Muscle of leg (tissue), 11 donors: ENCODE measurements around the gene CETP. TPM values are rescaled to one million over a fixed set of nuclear protein-coding genes. Genes with fewer than 3 reads are reported as not detected.
A peak's percentile ranks its signal among the peaks of the same experiment; 100 is the strongest.

Experiments
- DNase-seq: peaks from one replicate; pipeline ENCODE4 v3.0.0; 2013
- H3K27ac ChIP-seq: one replicate; pipeline ENCODE4 v1.5.1; 2013; ENCODE audit warnings: mild to moderate bottlenecking, low read length, control low read depth
- H3K27me3 ChIP-seq: one replicate; pipeline ENCODE4 v1.6.1; 2013; ENCODE audit warnings: low read length; ENCODE audit not compliant: control insufficient read depth, insufficient read depth
- H3K36me3 ChIP-seq: one replicate; pipeline ENCODE4 v1.6.1; 2013; ENCODE audit warnings: low read length; ENCODE audit not compliant: control insufficient read depth, insufficient read depth
- H3K4me1 ChIP-seq: one replicate; pipeline ENCODE4 v1.6.1; 2013; ENCODE audit warnings: low read length; ENCODE audit not compliant: control insufficient read depth, insufficient read depth
- H3K4me3 ChIP-seq: one replicate; pipeline ENCODE4 v1.5.1; 2013; ENCODE audit warnings: low read length, control low read depth
- H3K9me3 ChIP-seq: replicated peaks from 2 replicates; pipeline ENCODE4 v1.6.1; 2013; ENCODE audit warnings: low read depth, low read length; ENCODE audit not compliant: control insufficient read depth
- WGBS: methylation state at CpG from one replicate; pipeline ENCODE4 v1.1.5; 2013; ENCODE audit warnings: missing lambda C conversion rate; ENCODE audit not compliant: insufficient coverage; 5-methylcytosine and 5-hydroxymethylcytosine counted together
- polyA plus RNA-seq, 8 donors: library from polyadenylated mRNA; unstranded; fragments of 120-200 nt; gene quantifications; one replicate each; pipeline versions ENCODE4 v1.2.1 to v1.2.3, GENCODE V29; 2013; ENCODE audit warnings: inconsistent platforms in 1 of 8, low replicate concordance in 1 of 8; ENCODE audit not compliant: insufficient read length in 8 of 8, insufficient read depth in 1 of 8
- total RNA-seq: library from RNA; stranded (reverse); fragments of 120-200 nt; gene quantifications from one replicate; pipeline ENCODE4 v1.2.4, GENCODE V29; 2013

Gene CETP
- total and polyA plus RNA-seq, 9 donors, result 4.7 to 9.6 (median 6.4) TPM

DNA sequence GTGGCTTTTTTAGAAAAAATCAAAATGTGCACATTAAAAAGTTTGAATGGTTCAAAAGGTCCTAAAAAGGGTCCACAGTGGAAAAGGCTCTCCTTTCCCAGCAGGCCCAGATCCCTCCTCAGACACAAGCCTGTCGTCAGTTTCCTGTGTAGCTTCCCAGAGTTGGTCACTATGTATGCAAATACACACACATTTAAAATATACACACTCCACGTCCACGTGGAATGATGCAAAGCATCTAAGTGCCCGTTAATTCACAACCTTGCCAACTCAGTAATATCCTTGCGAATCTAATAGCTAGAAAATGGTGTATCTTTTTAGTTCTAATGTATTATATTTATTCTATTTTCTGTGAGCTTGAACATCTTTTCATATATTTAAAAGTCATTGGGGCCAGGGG lies 45.3 kb downstream of the CETP start:
- WGBS, result 50% methylated on average over 1 of the region's 5 CpGs
- no peaks in the 10 kb centered on the region for H3K27me3 ChIP-seq
- H3K36me3 ChIP-seq, result peaks cover 3% of the 10 kb centered on the region
- H3K27ac ChIP-seq, result no peak overlapping the region
- no peak for DNase-seq
- no peak overlapping the region for H3K4me3 ChIP-seq
- no peaks in the 10 kb centered on the region for H3K4me1 ChIP-seq
- no peaks in the 10 kb centered on the region for H3K9me3 ChIP-seq

DNA sequence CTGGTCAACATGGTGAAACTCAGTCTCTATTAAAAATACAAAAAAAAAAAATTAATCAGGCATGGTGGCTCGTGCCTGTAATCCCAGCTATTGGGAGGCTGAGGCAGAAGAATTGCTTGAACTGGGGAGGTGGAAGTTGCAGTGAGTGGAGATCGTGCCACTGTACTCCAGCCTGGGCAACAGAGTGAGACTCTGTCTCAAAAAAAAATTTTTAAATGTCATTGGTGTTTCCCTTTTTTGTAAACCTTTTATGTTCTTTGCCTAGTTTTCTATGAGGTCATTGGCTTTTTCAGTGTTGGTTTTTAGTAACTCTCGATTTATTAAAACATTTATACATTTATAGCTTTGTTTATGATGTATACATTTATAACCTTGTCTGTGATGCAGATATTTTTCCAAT lies 45.8 kb downstream of the CETP start:
- no peaks in the 10 kb centered on the region for H3K9me3 ChIP-seq
- H3K4me1 ChIP-seq, result no peaks in the 10 kb centered on the region
- no peak for DNase-seq
- no peaks in the 10 kb centered on the region for H3K27me3 ChIP-seq
- no peak overlapping the region for H3K4me3 ChIP-seq
- H3K36me3 ChIP-seq, result peaks cover 3% of the 10 kb centered on the region
- no CpG with 5 or more reads among the region's 3 CpGs for WGBS
- H3K27ac ChIP-seq, result no peak overlapping the region

DNA sequence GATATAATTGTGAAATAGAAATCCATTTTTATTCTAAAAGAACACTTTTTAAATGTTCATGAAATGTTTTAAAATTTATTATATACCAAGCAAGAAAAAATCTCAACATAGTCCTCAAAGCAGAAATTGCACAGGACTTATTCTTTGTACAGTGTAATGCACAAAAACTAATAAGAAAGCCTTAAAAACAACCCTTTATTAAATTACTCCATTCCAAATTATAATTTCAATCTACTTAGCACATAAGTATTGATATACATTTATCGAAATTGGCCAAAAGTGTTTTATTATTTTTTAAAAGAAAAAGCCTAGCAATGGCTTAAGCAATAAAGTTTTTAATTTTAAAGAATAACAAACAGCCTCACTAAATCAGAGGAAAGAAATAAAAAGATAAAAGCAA lies 46.7 kb downstream of the CETP start:
- WGBS, result no CpG with 5 or more reads among the region's 1 CpG
- Histone ChIP-seq H3K4me1 (no peaks in the 10 kb centered on the region), H3K9me3 (no peaks in the 10 kb centered on the region), H3K4me3 (no peak overlapping the region), H3K36me3 (peaks cover 3% of the 10 kb centered on the region), H3K27ac (no peak overlapping the region), H3K27me3 (no peaks in the 10 kb centered on the region)
- no peak for DNase-seq

DNA sequence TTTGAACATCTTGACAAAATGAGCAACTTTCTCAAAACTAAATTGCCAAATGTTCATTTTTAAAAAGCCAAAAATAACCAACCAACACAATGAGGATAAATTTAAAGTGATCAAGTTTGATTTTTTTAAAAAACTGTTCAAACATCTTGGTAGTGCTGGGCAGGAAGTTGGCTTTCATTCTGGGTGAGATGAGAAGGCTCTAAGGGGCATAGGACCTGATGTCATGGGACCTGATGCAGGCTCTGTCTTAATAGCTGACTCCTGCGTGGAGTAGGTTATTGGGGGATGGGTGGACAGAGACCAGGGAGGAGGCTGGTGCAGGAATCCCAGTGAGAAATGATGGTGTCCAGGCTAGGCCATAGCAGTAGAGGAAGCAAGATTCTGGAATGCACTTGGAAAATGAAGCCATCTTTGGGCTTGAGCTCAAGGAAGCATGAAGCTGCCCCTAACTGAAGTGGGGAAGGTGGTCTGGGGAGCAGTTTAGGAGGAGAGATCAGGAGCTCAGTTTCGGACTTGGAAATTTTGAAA lies 48.0 kb downstream of the CETP start:
- WGBS, result 68% methylated on average over 2 of the region's 2 CpGs
- H3K4me3 ChIP-seq, result no peak overlapping the region
- no peaks in the 10 kb centered on the region for H3K4me1 ChIP-seq
- no peak for DNase-seq
- H3K27ac ChIP-seq, result no peak overlapping the region
- H3K36me3 ChIP-seq, result no peaks in the 10 kb centered on the region
- no peaks in the 10 kb centered on the region for H3K9me3 ChIP-seq
- H3K27me3 ChIP-seq, result no peaks in the 10 kb centered on the region

DNA sequence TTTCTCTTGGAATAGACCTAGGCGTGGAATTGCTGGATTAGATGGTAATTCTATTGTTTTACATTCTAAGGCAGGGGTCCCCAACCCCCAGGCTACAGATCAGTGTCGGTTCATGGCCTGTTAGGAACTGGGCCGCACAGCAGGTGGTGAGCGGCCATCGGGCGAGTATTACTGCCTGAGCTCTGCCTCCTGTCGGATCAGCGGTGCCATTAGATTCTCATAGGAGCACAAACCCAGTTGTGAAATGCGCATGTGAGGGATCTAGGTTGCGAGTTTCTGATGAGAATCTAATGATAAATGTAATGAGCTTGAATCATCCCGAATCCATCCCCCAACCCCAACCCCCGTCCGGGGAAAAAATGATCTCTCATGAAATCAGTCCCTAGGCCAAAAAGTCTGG lies 50.6 kb downstream of the CETP start:
- H3K36me3 ChIP-seq, result peaks cover 2% of the 10 kb centered on the region
- no peak for DNase-seq
- 49% methylated on average over 9 of the region's 13 CpGs for WGBS
- H3K27ac ChIP-seq, result no peak overlapping the region
- H3K9me3 ChIP-seq, result no peaks in the 10 kb centered on the region
- H3K4me3 ChIP-seq, result no peak overlapping the region
- no peaks in the 10 kb centered on the region for H3K27me3 ChIP-seq
- H3K4me1 ChIP-seq, result no peaks in the 10 kb centered on the region

DNA sequence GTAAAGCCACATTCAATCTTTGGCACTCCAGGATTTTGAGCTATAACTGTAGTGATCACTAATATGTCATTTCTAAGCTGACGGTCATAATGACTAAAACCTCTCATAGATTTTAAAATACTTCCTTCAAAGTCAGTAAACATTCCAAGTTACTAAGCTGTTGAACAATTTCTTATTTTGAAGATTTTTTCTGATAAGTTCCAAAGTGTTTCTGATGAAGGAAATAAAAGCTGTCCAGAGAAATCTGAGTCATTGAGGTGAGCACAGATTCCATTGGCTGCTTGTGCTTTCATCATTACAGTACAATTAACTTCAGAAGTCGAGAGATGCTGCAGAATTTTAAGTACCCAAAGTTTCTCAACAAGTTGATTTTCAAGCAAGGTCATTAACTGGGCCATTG lies 51.5 kb downstream of the CETP start:
- Histone ChIP-seq H3K4me3 (no peak overlapping the region), H3K9me3 (no peaks in the 10 kb centered on the region), H3K36me3 (peaks cover 5% of the 10 kb centered on the region), H3K4me1 (no peaks in the 10 kb centered on the region), H3K27me3 (no peaks in the 10 kb centered on the region), H3K27ac (no peak overlapping the region)
- WGBS, result no CpG with 5 or more reads among the region's 2 CpGs
- no peak for DNase-seq

DNA sequence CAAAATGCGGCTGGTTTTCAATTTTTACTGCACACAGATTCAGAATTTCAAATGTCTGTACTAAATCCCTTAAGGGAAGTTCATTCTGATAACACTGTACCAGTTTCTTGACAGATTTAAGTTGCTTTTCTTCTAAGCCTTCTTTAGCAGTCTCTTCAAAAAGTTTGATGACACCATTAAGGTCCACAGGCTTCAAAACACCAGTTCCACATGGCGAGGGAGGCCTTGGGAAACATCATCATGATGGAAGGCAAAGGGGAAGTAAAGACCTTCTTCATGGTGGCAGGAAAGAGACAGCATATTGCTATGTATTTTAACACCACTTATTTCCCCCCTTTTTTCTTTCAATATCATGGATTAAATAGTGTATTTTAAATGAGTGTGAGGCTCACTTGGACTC lies 52.2 kb downstream of the CETP start:
- WGBS, result no CpG with 5 or more reads among the region's 2 CpGs
- H3K9me3 ChIP-seq, result no peaks in the 10 kb centered on the region

DNA sequence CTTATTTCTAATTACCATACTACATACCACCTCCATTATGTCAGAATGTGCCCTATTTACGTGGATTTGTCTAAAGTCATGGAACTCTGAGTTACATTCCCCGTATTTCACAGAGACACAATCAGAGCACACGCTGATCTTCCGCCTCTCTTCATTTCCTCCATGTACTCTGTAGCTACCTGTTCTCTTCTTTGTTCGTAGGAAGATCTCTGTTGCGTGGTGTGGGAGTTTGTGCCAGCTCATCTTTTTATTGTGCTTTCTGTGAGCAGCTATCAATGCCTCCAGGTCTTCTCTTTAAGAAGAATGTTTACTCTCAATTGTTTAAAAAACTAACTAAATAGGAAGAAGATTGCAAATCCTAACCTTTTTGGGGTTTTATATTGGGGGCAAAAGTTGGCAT lies 54.6 kb downstream of the CETP start:
- Histone ChIP-seq H3K4me1 (no peaks in the 10 kb centered on the region), H3K27me3 (no peaks in the 10 kb centered on the region)

More for the DNA sequence above, 52.2 kb downstream of the CETP start:
- Histone ChIP-seq H3K4me1 (no peaks in the 10 kb centered on the region), H3K4me3 (no peak overlapping the region), H3K27ac (peak overlapping the region; percentile 2), H3K36me3 (peaks cover 5% of the 10 kb centered on the region), H3K27me3 (no peaks in the 10 kb centered on the region)
- no peak for DNase-seq

DNA sequence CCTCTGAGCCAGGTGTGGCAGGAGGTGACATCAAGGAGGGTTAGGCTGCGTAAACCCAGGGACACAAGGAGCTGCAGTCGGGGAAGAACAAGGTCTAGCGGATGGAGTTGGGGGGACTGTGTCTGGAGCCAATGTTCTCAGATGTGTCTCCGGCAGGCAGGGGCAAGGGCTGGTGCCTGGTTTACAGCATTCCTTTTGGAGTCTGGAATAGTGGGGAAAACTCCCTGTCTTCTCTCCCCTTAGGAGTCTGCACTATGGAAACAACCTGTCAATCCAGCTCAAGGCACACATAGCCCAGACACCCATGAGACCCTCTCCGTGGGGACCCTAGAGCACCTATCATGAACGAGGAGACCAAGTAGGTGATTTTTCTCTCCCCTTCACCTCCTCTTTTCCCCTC lies 55.1 kb downstream of the CETP start:
- Histone ChIP-seq H3K27ac (no peak overlapping the region), H3K36me3 (peaks cover 19% of the 10 kb centered on the region), H3K27me3 (no peaks in the 10 kb centered on the region), H3K4me1 (no peaks in the 10 kb centered on the region), H3K9me3 (no peaks in the 10 kb centered on the region), H3K4me3 (no peak overlapping the region)
- DNase-seq, result no peak
- 82% methylated on average over 4 of the region's 6 CpGs for WGBS

More for the DNA sequence above, 54.6 kb downstream of the CETP start:
- H3K4me3 ChIP-seq, result no peak overlapping the region
- no peaks in the 10 kb centered on the region for H3K9me3 ChIP-seq
- WGBS, result 77% methylated on average over 2 of the region's 6 CpGs
- no peak overlapping the region for H3K27ac ChIP-seq
- DNase-seq, result no peak
- H3K36me3 ChIP-seq, result peaks cover 16% of the 10 kb centered on the region

DNA sequence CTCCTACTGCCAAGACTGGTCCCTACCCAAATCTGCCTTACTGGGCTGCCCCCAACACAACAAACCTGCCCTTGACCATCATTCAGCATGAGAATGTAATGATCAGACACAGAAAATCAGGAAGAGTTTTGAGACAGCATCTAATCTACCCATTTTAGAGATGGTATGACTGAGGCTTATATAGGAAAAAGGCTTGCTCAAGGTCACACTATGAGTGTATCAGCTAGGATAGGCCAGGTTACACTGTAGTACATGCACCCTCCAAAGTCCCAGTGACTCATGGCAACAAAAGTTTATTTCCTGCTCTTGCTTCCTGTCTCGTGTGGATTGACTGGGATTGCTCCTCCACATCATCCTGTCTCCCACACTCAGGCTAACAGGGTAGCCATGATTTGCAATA lies 55.5 kb downstream of the CETP start:
- DNase-seq, result no peak
- H3K4me3 ChIP-seq, result no peak overlapping the region
- H3K27me3 ChIP-seq, result no peaks in the 10 kb centered on the region
- WGBS, result no CpG with 5 or more reads among the region's 1 CpG
- no peaks in the 10 kb centered on the region for H3K4me1 ChIP-seq
- no peaks in the 10 kb centered on the region for H3K9me3 ChIP-seq
- no peak overlapping the region for H3K27ac ChIP-seq
- H3K36me3 ChIP-seq, result peaks cover 20% of the 10 kb centered on the region

DNA sequence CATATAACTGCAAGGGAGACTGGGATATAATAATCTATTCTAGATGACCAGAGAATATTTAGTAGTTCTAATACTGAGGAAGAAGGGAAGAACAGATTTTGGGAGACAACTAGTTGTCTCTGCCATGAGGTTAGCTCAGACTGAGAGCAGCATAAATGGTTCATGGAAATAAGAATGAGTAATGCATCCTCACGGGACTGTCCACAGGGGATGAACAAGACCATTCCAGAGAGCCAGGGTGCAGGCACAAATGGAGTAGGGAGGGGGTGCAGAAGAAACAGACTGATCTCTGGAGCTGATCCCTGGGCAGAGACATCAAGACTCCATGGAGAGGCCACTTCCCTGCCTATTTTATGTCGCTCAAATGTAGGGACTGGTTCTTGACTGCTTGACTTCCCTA lies 58.0 kb downstream of the CETP start:
- Histone ChIP-seq H3K36me3 (peaks cover 33% of the 10 kb centered on the region), H3K27ac (no peak overlapping the region), H3K27me3 (no peaks in the 10 kb centered on the region), H3K4me1 (no peaks in the 10 kb centered on the region), H3K4me3 (no peak overlapping the region), H3K9me3 (no peaks in the 10 kb centered on the region)
- no peak for DNase-seq
- 94% methylated on average over 1 of the region's 2 CpGs for WGBS
